A549 (cell line): ENCODE measurements around the gene GNB4.

Experiments used
- CHD2 ChIP-seq: fragments of 150-350 bp; IDR thresholded peaks from 2 replicates; pipeline ENCODE4 v1.6.1; 2014; ENCODE audit warnings: low read length; ENCODE audit not compliant: partially characterized antibody
- CTCF ChIP-seq: fragments of >200 bp; sonication (Bioruptor Twin); formaldehyde crosslinking; IDR thresholded peaks from 3 replicates; pipeline ENCODE4 v1.5.1; 2016
- EHF ChIP-seq: fragments of 250-450 bp; sonication (Bioruptor Pico); IDR thresholded peaks from 2 replicates; pipeline ENCODE4 v1.5.0; 2020; ENCODE audit warnings: mild to moderate bottlenecking
- EP300 ChIP-seq, 2 experiments: fragments of >200 bp; sonication (Bioruptor Twin); formaldehyde crosslinking; IDR thresholded peaks; 2 replicates in 1 of 2; 3 replicates in 1 of 2; pipeline ENCODE4 v1.6.1; 2016 to 2017
- ESRRA ChIP-seq: fragments of 150-350 bp; IDR thresholded peaks from 2 replicates; pipeline ENCODE4 v1.6.1; 2014; ENCODE audit warnings: mild to moderate bottlenecking, low read length, borderline replicate concordance
- FOSL2 ChIP-seq, 2 experiments: fragments of 450-650 bp in 1 of 2; fragments of >200 bp in 1 of 2; sonication (Bioruptor Twin) in 1 of 2; formaldehyde crosslinking; IDR thresholded peaks; 2 replicates each; pipeline versions ENCODE4 v1.5.0 to v1.6.1; 2016 to 2020; ENCODE audit warnings: mild to moderate bottlenecking in 1 of 2, moderate library complexity in 1 of 2
- HMGXB4 ChIP-seq: fragments of 250-450 bp; sonication (Bioruptor Pico); IDR thresholded peaks from 2 replicates; pipeline ENCODE4 v1.5.0; 2021; ENCODE audit warnings: mild to moderate bottlenecking, moderate library complexity, borderline replicate concordance
- JUN ChIP-seq, 2 experiments: fragments of >200 bp; sonication (Bioruptor Twin); formaldehyde crosslinking; IDR thresholded peaks; 2 replicates in 1 of 2; 3 replicates in 1 of 2; pipeline ENCODE4 v1.6.1; 2016 to 2017
- MAX ChIP-seq: IDR thresholded peaks from 2 replicates; pipeline ENCODE4 v1.6.1; 2012
- MYC ChIP-seq: IDR thresholded peaks from 2 replicates; pipeline ENCODE4 v1.6.1; 2012; ENCODE audit warnings: mild to moderate bottlenecking, inconsistent platforms, low read length, improper control_type of control experiment, borderline replicate concordance
- POLR2A ChIP-seq: IDR thresholded peaks from 2 replicates; pipeline ENCODE4 v1.6.1; 2012; ENCODE audit warnings: mild to moderate bottlenecking, low read length
- RFX5 ChIP-seq: fragments of 450-650 bp; IDR thresholded peaks from 2 replicates; pipeline ENCODE4 v1.7.1; 2014; ENCODE audit warnings: antibody characterized with exemption, mild to moderate bottlenecking, moderate library complexity
- SMC3 ChIP-seq: fragments of >200 bp; sonication (Bioruptor Twin); formaldehyde crosslinking; IDR thresholded peaks from 3 replicates; pipeline ENCODE4 v1.6.1; 2018; ENCODE audit warnings: inconsistent platforms
- TF ChIP-seq, protein P1 (sequence below): IDR thresholded peaks from 2 replicates; pipeline ENCODE4 v1.6.1; 2012

DNA sequence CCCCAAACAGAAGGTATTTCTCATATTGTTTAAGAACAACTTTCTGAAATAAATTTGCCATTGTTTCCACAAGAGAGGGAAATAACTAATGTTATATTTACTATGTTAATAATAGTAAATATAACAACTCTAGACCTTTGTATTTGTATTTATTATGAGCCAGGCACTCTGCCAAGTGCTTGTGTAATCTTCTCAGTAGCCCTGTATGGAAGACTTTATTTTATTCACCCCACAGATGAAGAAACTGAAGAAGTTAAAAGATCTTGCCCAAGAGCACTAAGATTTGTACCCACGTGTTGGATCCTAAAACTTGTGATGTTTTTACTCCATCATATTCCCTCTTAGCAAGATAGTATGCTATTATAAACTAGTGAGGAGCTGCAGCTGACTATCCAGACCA, 12.0 kb upstream of the GNB4 start:
- TF ChIP-seq SMC3 (no peak), EP300 (IDR thresholded peaks at IDR 0.05) (no peak), CTCF (no peak), FOSL2 (IDR thresholded peaks at IDR 0.05) (no peak), FOSL2 (CRISPR knock-in tag; IDR thresholded peaks at IDR 0.05) (no peak), CHD2 (no peak), JUN (IDR thresholded peaks at IDR 0.05) (no peak), EHF (CRISPR knock-in tag) (no peak), HMGXB4 (CRISPR knock-in tag) (no peak), POLR2A (no peak), MAX (no peak), MYC (no peak), RFX5 (no peak), ESRRA (no peak)
- TF ChIP-seq, protein P1, sequence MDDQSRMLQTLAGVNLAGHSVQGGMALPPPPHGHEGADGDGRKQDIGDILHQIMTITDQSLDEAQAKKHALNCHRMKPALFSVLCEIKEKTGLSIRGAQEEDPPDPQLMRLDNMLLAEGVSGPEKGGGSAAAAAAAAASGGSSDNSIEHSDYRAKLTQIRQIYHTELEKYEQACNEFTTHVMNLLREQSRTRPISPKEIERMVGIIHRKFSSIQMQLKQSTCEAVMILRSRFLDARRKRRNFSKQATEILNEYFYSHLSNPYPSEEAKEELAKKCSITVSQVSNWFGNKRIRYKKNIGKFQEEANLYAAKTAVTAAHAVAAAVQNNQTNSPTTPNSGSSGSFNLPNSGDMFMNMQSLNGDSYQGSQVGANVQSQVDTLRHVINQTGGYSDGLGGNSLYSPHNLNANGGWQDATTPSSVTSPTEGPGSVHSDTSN, result no peak
